Tibial artery (tissue), 4 donors: ENCODE measurements around the gene ROCK2.

Source experiments
- DNase-seq, 2 donors: peaks; one replicate each; pipeline ENCODE4 v3.0.0-alpha.2; 2019
- H3K27ac ChIP-seq, 2 donors: fragments of 200-600 bp; sonication (generic) in 1 of 2; 1 replicate in 1 of 2; 2 replicates in 1 of 2; pipeline ENCODE4 v1.5.1; 2018 to 2019; ENCODE audit warnings: mild to moderate bottlenecking in 1 of 2
- H3K27me3 ChIP-seq, 2 donors: fragments of 200-600 bp; sonication (generic) in 1 of 2; one replicate each; pipeline versions ENCODE4 v1.5.1 to v1.6.0; 2016 to 2019
- H3K36me3 ChIP-seq, 3 donors: fragments of 200-600 bp; sonication (generic) in 2 of 3; one replicate each; pipeline ENCODE4 v1.5.1; 2016 to 2019; ENCODE audit warnings: mild to moderate bottlenecking in 2 of 3
- H3K4me1 ChIP-seq, 4 donors: fragments of 200-600 bp; sonication (generic) in 2 of 4; 1 replicate in 3 of 4; 2 replicates in 1 of 4; pipeline ENCODE4 v1.5.1; 2016 to 2019
- H3K4me3 ChIP-seq, 2 donors: fragments of 200-600 bp; sonication (generic) in 1 of 2; 1 replicate in 1 of 2; 2 replicates in 1 of 2; pipeline ENCODE4 v1.5.1; 2018 to 2019; ENCODE audit warnings: mild to moderate bottlenecking in 2 of 2
- H3K9me3 ChIP-seq, 3 donors: fragments of 200-600 bp; sonication (generic) in 1 of 3; one replicate each; pipeline ENCODE4 v1.5.1; 2016 to 2019
- CTCF ChIP-seq, 2 experiments: fragments of 200-600 bp in 1 of 2; fragments of 450-650 bp in 1 of 2; IDR thresholded peaks; one replicate each; pipeline ENCODE4 v1.5.1; 2017 to 2019; ENCODE audit warnings: antibody characterized with exemption in 2 of 2, mild to moderate bottlenecking in 1 of 2, moderate library complexity in 1 of 2
- intact Hi-C: fragments of 100-400 bp; cut with DNase I; formaldehyde crosslinking; loops from one replicate; pipeline ENCODE4 v1.15.0; 2023; ENCODE audit warnings: low total_unique reads

The ROCK2 gene

GRCh38 chr2:11343650-11344341, 640 bp downstream of the ROCK2 start:
- Histone ChIP-seq H3K4me3 (peak overlapping the region; percentile 91 to 100), H3K9me3 (no peaks in the 10 kb centered on the region), H3K27ac (peak overlapping the region; percentile 97 to 99), H3K27me3 (no peaks in the 10 kb centered on the region), H3K36me3 (no peaks in the 10 kb centered on the region), H3K4me1 (peaks cover 0 to 44% (median 17%) of the 10 kb centered on the region in 4 donors)
- DNase-seq, result peak; percentile 37 to 79
- no peak for TF ChIP-seq CTCF (IDR thresholded peaks at IDR 0.05)
- intact Hi-C loops, result loop anchor here (2.0 kb wide), 2 partner anchors 33 to 61 kb away; no protein-coding TSS in a partner anchor

GRCh38 chr2:11343368-11343649, 1.1 kb downstream of the ROCK2 start:
- TF ChIP-seq CTCF (IDR thresholded peaks at IDR 0.05), result no peak
- Histone ChIP-seq H3K36me3 (no peaks in the 10 kb centered on the region), H3K4me1 (peaks cover 0 to 49% (median 19%) of the 10 kb centered on the region in 4 donors), H3K4me3 (peak overlapping the region; percentile 91 to 100), H3K27ac (peak overlapping the region; percentile 97 to 99), H3K9me3 (no peaks in the 10 kb centered on the region), H3K27me3 (no peaks in the 10 kb centered on the region)
- intact Hi-C loops, result no loop called here
- no peak for DNase-seq

- intact Hi-C loops, result no loop called here
- no peak for TF ChIP-seq CTCF (IDR thresholded peaks at IDR 0.05)
- H3K4me1 ChIP-seq, result peaks cover 0 to 54% (median 21%) of the 10 kb centered on the region in 4 donors
- H3K27me3 ChIP-seq, result no peaks in the 10 kb centered on the region
- peak in 1 of 2 donors; percentile 35 for DNase-seq
- peak overlapping the region; percentile 91 to 100 for H3K4me3 ChIP-seq
- H3K36me3 ChIP-seq, result no peaks in the 10 kb centered on the region
- peak overlapping the region; percentile 97 to 99 for H3K27ac ChIP-seq
- H3K9me3 ChIP-seq, result no peaks in the 10 kb centered on the region
Measured at GRCh38 chr2:11342551-11343367, 1.7 kb downstream of the ROCK2 start.

- Histone ChIP-seq H3K36me3 (no peaks in the 10 kb centered on the region), H3K27me3 (no peaks in the 10 kb centered on the region), H3K4me3 (peak overlapping the region; percentile 91 to 100), H3K4me1 (peaks cover 0 to 59% (median 20%) of the 10 kb centered on the region in 4 donors), H3K9me3 (no peaks in the 10 kb centered on the region), H3K27ac (peak overlapping the region; percentile 42 to 99)
- no peak for DNase-seq
- no peak for TF ChIP-seq CTCF (IDR thresholded peaks at IDR 0.05)
- intact Hi-C loops, result no loop called here
Measured at GRCh38 chr2:11340717-11341116, 3.7 kb downstream of the ROCK2 start.

- TF ChIP-seq CTCF (IDR thresholded peaks at IDR 0.05), result no peak
- DNase-seq, result no peak
- Histone ChIP-seq H3K27ac (peak overlapping the region; percentile 42 to 99), H3K27me3 (no peaks in the 10 kb centered on the region), H3K36me3 (no peaks in the 10 kb centered on the region), H3K9me3 (no peaks in the 10 kb centered on the region), H3K4me3 (peak overlapping the region; percentile 4 to 91), H3K4me1 (peaks cover 0 to 66% (median 21%) of the 10 kb centered on the region in 4 donors)
- intact Hi-C loops, result loop anchor here (10.0 kb wide), 1 partner anchor 95 kb away; no protein-coding TSS in a partner anchor
Measured at GRCh38 chr2:11339508-11340083, 4.8 kb downstream of the ROCK2 start.
